ENCODE data around the gene SRSF1.
A peak's percentile ranks its signal among the peaks of the same experiment; 100 is the strongest.
"Not testable (repeated sequence)": the region's sequence is repeated elsewhere in the genome, so short reads cannot be mapped to it uniquely, and the experiment has no call there.

Gene SRSF1

DNA sequence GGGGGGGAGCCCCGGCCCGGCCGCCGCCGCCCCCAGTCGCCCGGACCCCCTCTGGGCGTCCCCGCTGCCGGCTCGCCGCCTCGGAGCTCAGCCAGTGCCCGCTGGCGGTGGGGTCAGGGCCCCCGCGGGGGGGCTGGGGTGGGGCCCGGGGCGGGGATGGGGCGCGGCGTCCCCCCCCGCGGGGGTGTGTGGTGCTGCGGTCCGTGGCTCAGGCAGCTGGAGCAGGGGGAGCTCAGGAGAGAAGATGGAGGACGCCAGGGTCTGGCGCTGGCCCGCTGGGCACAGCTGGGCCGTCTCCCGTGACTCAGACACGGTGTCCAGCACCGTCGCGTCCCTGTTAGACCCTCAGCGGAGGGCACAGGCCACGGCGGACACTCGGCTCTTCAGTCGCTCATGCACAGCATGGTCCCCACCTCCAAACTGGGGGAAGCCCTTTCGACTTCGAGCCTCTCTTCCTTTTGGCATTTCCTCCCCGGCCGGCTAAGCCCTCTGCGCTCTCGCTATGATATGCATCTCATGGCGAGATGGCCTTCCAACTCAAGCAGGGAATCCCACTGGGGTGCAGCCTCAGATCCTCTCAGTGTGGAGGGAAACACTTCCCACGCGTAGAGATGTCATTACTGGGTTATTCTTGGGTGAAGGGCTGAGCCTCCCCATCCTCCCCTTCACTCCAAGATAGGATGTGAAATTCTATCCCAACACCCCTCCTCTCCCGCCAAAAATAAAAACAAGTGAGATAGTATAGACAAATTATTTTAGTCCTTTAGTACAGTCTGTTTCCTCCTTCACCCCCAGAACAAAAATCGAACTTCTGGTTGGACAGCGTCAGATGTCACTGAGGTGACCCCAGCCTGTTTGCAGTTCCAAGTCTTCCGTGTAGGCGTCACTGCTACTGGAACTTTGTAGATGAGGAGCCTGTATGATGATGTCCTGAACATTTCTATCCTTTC is 18.5 kb downstream of the SRSF1 start:
- DNase-seq, result peak; percentile 58

GRCh38 chr17:57987581-57988300 is 19.3 kb downstream of the SRSF1 start, which contains the start of gene VEZF1:
Gene VEZF1 (minus strand): TSS chr17:57988254. CDS start chr17:57988111, 143 bp downstream.
- peak; percentile 77 for DNase-seq

- peak; percentile 86 for DNase-seq
Measured at GRCh38 chr17:57986841-57987580, 20.0 kb downstream of the SRSF1 start.

DNA sequence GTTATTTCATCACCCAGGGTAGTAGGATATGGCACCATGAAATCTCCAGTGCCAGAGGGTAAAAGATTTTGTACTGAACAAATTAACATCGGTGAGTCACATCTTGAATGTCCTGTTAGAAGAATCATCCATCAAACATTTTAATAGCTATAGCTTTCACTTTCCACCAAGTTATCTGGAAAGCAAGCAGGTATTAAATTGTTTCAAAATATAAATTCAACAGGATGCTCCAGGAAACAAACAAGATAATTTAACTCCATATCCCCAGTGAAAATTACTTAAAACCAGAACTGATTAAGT is 21.4 kb downstream of the SRSF1 start:
- peak; percentile 57 for DNase-seq

GRCh38 chr17:57984936-57985674 is 21.9 kb downstream of the SRSF1 start:
- no peak for DNase-seq

GRCh38 chr17:57984261-57984890 is 22.7 kb downstream of the SRSF1 start:
- DNase-seq, result no peak

DNA sequence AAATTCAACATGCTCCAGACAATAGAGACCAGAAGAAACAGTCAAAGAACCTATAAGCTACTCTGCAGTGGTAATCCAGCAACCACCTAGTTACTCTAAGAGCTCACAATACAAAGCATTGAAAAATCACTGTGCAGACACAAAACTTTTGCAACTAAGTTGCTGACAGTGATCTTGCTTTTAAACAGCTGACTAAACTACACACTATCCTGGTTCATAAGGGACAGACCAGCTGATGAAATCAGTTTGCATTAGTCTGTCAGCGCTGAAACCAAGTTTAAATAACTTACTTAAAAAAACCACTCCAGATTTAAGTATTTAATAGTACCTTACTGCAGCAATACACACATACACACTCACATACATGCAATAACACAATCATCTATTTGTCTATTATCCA is 23.6 kb downstream of the SRSF1 start:
- DNase-seq, result peak; percentile 6

- no peak for DNase-seq
Measured at GRCh38 chr17:57982452-57983170, 24.4 kb downstream of the SRSF1 start.

- no peak for DNase-seq
Measured at GRCh38 chr17:57980522-57980921, 26.5 kb downstream of the SRSF1 start.

DNA sequence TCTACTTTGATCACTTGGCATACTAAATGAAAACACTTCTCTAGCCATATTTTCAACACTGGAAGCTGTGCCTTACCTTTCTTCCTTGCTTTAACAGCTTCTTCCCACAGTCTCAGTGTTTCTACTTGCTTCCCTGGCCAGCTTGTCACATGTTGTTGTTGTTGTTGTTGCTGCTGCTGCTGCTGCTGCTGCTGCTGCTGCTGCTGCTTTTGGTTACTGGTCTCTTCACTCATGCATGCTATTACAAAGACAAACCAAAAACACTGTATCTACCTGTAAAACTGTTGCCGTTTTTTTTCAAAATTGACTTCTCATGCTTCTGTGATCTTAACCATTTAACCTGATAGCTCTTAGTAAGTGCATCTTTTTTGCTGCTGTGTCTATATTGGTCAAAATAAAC is 28.0 kb downstream of the SRSF1 start:
- DNase-seq, result no peak

DNA sequence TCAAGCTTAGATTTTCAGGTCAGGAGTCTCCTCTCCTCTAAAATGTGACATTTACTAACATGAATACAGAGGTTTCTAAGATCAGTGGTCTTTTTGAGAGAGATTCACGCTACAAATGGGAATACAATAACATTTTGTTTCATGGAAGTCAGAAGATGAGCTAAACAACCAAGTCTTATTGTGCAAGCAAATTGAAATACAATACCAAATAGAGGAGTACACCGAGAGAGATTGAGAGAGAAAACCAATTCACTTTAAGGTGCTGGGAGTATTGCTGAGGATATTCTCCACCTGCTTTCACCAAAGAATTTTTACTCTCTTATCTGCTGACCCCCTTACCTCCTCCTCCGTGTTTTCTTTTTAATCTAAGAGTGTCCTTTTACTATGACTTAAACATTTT is 30.5 kb downstream of the SRSF1 start:
- DNase-seq, result no peak

DNA sequence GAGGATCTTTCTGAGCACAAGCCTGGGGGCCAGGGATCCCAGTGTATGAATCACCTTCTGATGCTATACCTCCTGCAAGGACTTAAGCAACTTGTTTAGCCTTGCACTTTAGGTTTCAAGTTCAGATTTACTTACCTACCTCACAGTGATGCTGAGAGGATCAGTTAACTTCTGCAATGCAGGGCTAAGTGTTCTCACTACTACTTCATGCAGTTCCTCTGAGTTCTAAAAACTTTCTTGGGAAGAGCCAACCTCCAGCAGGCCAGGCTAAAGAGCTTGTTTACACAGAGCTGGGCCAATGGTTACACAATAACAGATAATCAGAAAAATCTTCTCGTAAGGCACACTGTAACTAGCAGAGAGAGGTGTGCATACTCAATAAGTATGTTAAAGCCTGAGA is 32.0 kb downstream of the SRSF1 start:
- no peak for DNase-seq

GRCh38 chr17:57974053-57974824 is 32.8 kb downstream of the SRSF1 start:
- DNase-seq, result not testable (repeated sequence)

DNA sequence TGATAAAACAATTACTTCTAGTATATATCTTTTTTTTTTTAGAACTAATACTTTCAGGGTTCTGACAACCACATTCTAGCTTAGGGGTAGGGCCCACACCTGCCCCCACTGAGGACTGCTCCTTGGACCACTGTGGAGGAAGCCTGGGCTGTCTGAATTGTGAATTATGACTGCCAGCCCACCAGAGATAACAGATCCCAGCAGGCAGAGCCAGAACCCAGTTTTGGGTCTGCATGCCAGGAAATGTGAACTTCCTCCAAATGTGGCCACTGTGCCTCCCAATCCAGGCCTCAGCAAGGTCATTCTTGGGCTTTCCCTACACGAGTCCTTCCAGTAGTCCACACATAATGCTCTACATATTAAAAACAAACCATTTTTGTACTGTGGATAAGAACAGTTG is 34.9 kb downstream of the SRSF1 start:
- DNase-seq, result no peak

DNA sequence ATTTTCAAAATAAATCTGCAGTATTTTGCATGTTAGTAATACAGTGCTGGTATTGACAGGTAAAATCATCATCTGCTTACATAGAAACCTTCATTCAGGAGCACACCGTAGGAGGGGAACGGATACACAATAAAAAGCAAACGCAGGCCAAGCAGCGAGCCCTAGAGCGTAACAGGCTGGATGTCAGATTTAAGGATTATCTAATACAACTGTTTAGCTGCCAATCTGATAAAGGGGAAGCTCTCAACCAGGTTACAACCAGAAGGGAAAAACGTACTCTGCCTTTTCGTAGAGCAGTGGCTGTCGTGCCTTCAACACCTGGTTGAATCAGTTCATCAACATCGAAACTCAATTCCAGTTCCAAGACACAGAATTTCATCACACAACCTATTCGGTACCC is 35.5 kb downstream of the SRSF1 start:
- no peak for DNase-seq

- no peak for DNase-seq
Measured at GRCh38 chr17:57970710-57971109, 36.3 kb downstream of the SRSF1 start.

- no peak for DNase-seq
Measured at GRCh38 chr17:57968456-57968855, 38.6 kb downstream of the SRSF1 start.

DNA sequence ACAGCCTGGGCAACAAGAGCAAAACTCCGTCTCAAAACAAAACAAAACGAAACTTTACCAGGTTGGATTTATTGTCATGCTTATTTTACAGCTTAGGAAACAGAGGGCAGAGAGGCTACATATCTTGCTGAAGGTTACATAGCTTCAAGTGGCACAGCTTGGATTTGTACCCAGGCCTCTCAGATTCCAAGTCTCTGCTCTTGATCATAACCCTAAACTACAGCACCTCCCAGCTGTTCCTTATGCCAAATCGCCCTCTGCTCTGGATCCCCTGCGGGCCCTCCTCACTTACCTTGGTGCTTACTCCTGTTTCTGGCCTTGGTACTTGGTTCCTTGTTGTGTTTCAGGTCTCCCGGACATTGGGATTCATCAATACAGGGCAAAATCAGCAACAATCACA is 40.2 kb downstream of the SRSF1 start:
- no peak for DNase-seq

DNA sequence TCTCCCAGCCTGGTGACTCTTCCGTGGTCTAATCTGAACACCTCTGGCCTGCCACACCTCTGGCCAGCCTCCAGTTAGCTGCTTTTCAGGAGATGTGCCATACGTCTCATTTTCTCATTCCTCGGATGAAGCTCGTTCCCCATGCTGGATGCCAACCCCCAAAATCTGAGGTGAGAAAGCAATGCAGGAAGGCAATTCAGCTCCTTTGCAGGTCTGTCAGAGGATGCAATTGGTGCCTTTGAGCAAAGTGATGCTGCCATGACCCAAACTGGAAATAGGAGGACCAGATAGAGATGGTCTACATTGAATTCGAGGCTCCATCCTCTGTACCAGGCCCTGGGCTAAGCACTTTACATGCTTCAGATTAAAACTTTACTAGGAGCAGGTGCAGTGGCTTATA is 40.8 kb downstream of the SRSF1 start:
- no peak for DNase-seq

DNA sequence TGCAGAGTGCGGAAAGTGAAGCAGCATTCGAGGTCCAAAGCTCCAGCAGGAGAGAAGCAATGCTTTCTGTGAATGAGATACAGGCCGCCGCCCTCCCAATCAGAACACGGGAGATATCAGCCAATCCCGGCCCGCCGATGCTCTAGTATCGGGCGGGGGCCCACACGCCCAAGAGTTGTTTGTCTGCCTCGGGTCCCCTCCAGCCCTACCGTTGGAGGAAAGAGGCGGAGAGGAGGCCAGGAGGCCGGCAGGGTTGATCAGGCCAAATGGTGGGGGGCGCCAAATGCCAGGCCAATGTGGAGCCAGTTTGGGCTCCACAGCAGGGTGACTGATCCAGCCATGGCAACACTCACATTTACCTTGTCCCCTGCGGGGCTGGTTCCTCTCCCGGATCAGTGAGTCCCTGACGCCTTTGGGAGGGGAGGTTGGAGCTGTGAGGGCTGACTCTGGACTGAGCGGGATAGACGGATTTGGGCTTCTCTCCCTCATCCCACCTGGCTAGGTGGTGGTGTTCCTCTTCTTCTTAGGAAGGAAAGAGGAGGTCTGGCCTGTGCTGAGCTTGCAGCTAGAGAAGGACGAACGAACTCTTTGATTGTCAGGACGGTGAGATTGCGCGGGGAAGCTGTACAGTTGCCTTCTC is 41.4 kb downstream of the SRSF1 start:
- no peak for DNase-seq
